ENCODE measurements around the gene KCNQ1. TPM values are rescaled to one million over a fixed set of nuclear protein-coding genes. Genes with fewer than 3 reads are reported as not detected.

The KCNQ1 gene
- total RNA-seq, 1 experiment from 2014 or later: 9.2 TPM

- Mint-ChIP-seq H3K9me3 (ENCODE audit: low read depth, unreplicated experiment) (no peaks in the 10 kb centered on the region), H3K27me3 (ENCODE audit: unreplicated experiment) (peaks cover 12% of the 10 kb centered on the region), H3K36me3 (ENCODE audit: insufficient read depth, unreplicated experiment) (peaks cover 9% of the 10 kb centered on the region), H3K4me3 (ENCODE audit: low read depth, unreplicated experiment) (no peak overlapping the region), H3K4me1 (ENCODE audit: low read depth, unreplicated experiment) (no peaks in the 10 kb centered on the region), H3K27ac (ENCODE audit: unreplicated experiment) (no peak overlapping the region)
- no peak for DNase-seq
- CTCF ChIA-PET: no interaction called here
- no peak for TF ChIP-seq CTCF (IDR thresholded peaks at IDR 0.05; ENCODE audit: unreplicated experiment)
- BruUV-seq (replicated peaks): no TSS peak
- intact Hi-C loops (cut with micrococcal nuclease; ENCODE audit: unreplicated experiment): no loop called here
Observed at GRCh38 chr11:2521733-2522630, 77.2 kb downstream of the KCNQ1 start.

GRCh38 chr11:2522631-2523255, 77.9 kb downstream of the KCNQ1 start:
- Mint-ChIP-seq H3K9me3 (ENCODE audit: low read depth, unreplicated experiment) (no peaks in the 10 kb centered on the region), H3K27me3 (ENCODE audit: unreplicated experiment) (peaks cover 12% of the 10 kb centered on the region), H3K4me1 (ENCODE audit: low read depth, unreplicated experiment) (no peaks in the 10 kb centered on the region), H3K4me3 (ENCODE audit: low read depth, unreplicated experiment) (no peak overlapping the region), H3K27ac (ENCODE audit: unreplicated experiment) (no peak overlapping the region), H3K36me3 (ENCODE audit: insufficient read depth, unreplicated experiment) (peaks cover 9% of the 10 kb centered on the region)
- CTCF ChIA-PET: no interaction called here
- BruUV-seq (replicated peaks): no TSS peak
- intact Hi-C loops (cut with micrococcal nuclease; ENCODE audit: unreplicated experiment): no loop called here
- DNase-seq: no peak
- no peak for TF ChIP-seq CTCF (IDR thresholded peaks at IDR 0.05; ENCODE audit: unreplicated experiment)

- H3K4me3 Mint-ChIP-seq (ENCODE audit: low read depth, unreplicated experiment): no peak overlapping the region
- no peak overlapping the region for H3K27ac Mint-ChIP-seq (ENCODE audit: unreplicated experiment)
- BruUV-seq (replicated peaks): no TSS peak
- no peaks in the 10 kb centered on the region for H3K9me3 Mint-ChIP-seq (ENCODE audit: low read depth, unreplicated experiment)
- CTCF ChIA-PET: no interaction called here
- no peaks in the 10 kb centered on the region for H3K4me1 Mint-ChIP-seq (ENCODE audit: low read depth, unreplicated experiment)
- H3K27me3 Mint-ChIP-seq (ENCODE audit: unreplicated experiment): peaks cover 12% of the 10 kb centered on the region
- H3K36me3 Mint-ChIP-seq (ENCODE audit: insufficient read depth, unreplicated experiment): peaks cover 6% of the 10 kb centered on the region
- no peak for TF ChIP-seq CTCF (IDR thresholded peaks at IDR 0.05; ENCODE audit: unreplicated experiment)
- intact Hi-C loops (cut with micrococcal nuclease; ENCODE audit: unreplicated experiment): no loop called here
- DNase-seq: no peak
Observed at GRCh38 chr11:2523821-2524391, 79.1 kb downstream of the KCNQ1 start.

GRCh38 chr11:2524446-2525165, 79.8 kb downstream of the KCNQ1 start:
- CTCF ChIA-PET: no interaction called here
- peaks cover 12% of the 10 kb centered on the region for H3K27me3 Mint-ChIP-seq (ENCODE audit: unreplicated experiment)
- no peaks in the 10 kb centered on the region for H3K4me1 Mint-ChIP-seq (ENCODE audit: low read depth, unreplicated experiment)
- no TSS peak for BruUV-seq (replicated peaks)
- no peak for DNase-seq
- H3K36me3 Mint-ChIP-seq (ENCODE audit: insufficient read depth, unreplicated experiment): peaks cover 4% of the 10 kb centered on the region
- no peak overlapping the region for H3K4me3 Mint-ChIP-seq (ENCODE audit: low read depth, unreplicated experiment)
- no peaks in the 10 kb centered on the region for H3K9me3 Mint-ChIP-seq (ENCODE audit: low read depth, unreplicated experiment)
- H3K27ac Mint-ChIP-seq (ENCODE audit: unreplicated experiment): no peak overlapping the region
- no peak for TF ChIP-seq CTCF (IDR thresholded peaks at IDR 0.05; ENCODE audit: unreplicated experiment)
- intact Hi-C loops (cut with micrococcal nuclease; ENCODE audit: unreplicated experiment): no loop called here

Data from Calu3 (cell line).